ENCODE results near the gene SPON2.

The SPON2 gene

DNA sequence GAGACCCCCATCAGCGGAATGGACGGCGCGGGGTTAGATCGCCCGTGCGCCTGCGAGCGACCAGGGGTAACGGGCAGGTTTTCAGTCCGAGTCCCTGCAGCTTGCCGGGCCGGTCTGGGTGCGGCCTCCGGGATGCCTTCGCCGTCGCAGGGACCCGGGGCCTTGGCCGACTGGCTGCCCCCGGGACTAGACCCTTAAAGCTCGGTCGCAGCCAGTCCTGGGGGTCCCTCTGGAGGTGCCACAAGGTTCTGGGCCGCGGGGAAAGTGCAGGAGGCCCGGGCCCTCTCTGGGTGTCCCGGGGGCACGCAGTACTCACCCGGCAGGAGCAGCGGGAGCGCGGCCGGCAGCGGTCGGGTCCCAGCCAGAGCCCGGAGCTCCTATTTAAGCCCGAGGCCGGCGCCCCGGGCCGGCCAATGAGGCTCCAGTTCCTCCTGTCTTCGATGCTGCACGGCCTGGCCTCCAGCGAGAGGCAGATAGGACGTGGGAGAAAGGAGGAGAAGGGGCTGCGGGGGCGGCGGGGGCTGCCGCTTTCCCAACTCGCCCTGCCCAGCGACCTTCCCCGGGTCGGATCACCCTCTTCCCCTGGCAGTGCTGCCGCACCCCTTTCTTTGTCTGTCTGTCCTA lies at the start of gene SPON2:
Gene SPON2, minus strand, starts transcription at position 356 of the 624 bp plus-strand sequence.
- no peak for DNase-seq (ENCODE audit: extremely low read depth in 1 of 2, low read depth in 1 of 2)

DNA sequence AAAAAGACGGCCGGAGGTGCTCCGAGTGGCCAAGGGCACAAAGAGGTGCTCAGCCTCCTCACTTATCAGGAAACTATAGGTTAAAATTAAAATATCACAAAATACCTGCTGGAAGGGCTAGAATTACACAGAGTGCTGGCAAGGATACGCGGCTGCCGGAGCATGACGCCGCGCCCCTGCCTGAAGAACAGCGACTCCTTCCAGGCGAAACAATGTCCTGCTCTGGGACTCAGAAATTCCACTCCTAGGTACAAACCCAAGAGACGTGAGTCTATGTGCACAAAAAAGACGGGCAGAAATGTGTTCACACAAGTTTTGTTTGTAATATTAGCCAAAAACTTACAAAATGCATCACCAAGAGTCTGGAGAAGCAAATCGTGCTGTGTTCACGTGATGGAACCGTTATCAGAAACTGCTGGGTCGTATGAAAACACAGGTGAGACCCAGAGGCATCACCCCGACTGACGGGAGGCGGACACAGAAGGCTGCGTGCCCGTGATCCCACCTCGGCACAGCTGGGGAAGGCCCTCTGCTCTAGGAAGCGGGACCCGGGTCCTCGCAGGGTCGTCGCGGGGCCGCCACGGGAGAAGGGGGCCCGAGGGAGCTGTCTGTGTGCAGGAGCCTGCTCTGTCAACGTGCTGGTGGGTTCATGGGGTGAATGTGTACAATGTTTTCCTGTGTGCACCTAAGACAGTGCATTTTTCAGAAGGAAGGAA lies 48.9 kb upstream of the SPON2 start:
- DNase-seq (ENCODE audit: extremely low read depth in 1 of 2, low read depth in 1 of 2), result no peak

DNA sequence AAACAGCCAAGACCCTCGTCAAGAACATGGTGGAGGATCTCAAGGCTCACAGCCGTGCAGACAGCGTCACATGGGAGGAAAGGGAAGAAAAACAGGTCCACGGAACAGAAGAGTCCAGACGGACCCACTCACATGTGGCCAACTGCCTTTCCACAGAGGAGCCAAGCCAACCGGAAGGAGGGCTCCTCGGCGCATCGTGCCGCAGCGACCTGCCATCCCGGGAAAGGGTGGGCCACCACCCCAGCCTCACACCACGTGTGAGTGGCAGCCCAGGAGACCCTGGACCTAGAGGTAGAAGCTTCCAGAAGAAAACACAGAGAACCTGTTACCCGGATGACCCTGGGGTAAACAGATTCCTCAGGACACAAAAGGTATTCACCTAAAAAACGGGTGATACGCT lies 48.2 kb upstream of the SPON2 start:
- DNase-seq (ENCODE audit: extremely low read depth in 1 of 2, low read depth in 1 of 2), result no peak

DNA sequence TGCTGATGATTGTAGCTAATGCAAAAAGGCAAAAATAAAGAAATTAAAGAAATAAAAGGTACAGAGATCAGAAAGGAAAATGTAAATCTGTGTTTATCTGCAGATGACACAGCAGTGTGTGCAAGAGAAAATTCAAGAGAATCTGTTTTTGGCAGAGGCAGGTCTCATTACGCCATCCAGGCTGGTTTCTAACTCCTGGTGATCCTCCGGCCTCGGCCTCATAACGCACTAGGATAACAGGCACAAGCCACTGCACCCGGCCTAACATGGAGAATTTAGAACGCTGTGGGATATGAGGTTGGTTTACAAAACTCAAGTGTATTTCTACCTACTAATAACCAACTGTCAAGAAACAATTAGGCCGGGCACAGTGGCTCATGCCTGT lies 47.2 kb upstream of the SPON2 start:
- DNase-seq (ENCODE audit: extremely low read depth in 1 of 2, low read depth in 1 of 2), result no peak

DNA sequence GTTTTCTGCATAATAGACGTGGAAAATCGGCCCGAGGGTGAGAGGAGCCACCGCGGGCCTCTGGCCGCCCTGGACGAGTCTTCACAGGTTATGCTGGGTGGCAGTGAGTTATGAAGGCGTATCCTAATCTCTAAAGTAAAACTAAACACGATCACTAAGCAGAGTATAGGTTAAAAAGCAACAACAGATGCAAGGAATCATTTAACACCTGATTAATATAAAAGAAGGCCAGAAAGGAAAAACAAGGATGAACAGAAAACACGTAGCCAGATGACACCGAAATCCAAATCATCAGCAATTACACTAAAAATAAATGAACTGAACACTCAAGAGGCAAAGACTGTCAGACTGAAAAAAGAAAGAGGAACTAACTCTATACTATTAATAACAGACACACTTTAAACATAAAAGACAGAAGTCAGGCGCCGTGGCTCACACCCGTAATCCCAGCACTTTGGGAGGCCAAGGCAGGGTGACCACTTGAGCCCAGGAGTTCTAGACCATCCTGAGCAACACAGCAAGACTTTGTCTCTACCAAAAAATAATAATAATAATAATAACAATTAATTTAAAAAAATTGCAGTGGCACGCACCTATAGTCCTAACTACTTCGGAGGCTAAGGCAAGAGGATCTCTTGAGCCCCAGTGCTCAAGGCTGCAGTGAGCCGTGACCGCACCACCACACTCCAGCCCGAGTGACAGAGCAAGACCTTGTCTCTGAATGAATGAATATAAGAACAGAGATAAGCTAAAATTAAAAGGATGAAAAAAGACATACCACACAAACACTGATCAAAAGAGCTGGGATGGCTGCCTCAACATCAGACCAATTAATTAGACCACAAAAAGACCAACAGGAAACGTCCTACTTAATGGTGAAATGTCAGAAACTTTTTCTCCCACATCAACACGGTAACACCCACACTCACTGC lies 46.5 kb upstream of the SPON2 start:
- DNase-seq (ENCODE audit: extremely low read depth in 1 of 2, low read depth in 1 of 2), result no peak

DNA sequence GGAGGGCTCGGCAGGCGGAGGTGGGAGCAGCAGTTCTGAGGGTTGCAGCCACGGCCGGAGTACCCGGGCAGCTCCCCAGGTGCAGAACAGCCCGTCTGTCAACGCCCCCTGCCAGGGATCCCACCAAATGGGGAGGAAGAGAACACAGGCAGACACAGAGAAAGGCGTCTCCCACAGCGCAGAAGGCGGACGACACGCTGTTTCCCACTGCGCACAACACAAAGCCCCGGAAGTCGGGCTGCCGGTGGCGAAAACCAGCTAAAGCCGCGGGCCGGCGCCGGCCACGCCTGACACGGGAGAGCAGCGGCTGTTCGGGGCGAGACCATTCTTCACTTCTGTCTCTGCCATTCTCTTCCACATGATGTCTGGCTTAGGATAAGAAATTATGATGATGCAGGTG lies 45.0 kb upstream of the SPON2 start:
- DNase-seq (ENCODE audit: extremely low read depth in 1 of 2, low read depth in 1 of 2), result no peak

DNA sequence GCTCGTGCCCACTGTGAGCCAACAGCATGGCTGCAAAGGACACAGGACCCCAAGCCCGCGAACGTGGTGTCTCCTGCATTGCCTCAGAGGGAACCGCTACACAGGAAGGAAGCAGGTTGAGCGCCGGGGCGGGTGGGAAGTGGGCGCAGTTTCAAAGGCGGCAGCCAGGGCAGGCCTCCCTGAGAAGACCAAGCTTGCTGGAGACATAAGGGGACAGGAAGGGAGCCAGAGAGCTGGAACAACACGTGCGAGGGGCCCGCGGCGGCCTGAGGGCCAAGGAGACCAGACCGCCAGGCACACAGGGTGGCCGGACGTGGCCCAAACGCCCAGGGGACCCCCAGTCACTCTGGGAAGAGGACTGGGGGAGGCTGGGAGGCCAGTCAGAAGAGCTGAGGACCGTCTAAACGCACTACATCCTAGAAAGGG lies 44.5 kb upstream of the SPON2 start:
- DNase-seq (ENCODE audit: extremely low read depth in 1 of 2, low read depth in 1 of 2), result peak; percentile 40 to 48

DNA sequence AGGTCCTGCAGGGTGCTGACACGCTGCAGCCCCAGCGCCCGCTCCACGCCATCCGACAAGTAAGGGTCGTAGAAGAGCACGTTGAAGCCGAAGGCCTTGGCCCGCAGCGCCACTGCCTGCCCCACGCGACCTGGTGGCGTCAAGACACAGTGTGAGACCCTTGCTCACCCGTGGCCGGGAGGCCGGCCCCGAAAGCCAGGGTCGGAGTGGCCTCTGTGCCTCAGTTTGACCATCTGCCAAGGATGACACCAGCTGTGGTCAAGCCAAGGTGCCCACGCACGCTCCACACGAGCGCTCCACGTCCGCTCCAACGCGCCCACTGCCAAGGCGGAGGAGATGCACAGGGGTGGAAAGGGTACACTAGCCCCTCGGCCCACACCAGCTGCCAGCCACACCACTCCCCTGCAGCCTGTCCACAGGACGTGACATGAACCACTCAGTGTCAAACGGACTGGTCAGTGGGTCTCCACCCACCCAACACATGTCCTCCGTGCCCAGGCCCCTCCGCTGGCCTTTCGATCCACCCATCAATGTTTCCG lies 43.8 kb upstream of the SPON2 start:
- no peak for DNase-seq (ENCODE audit: extremely low read depth in 1 of 2, low read depth in 1 of 2)

DNA sequence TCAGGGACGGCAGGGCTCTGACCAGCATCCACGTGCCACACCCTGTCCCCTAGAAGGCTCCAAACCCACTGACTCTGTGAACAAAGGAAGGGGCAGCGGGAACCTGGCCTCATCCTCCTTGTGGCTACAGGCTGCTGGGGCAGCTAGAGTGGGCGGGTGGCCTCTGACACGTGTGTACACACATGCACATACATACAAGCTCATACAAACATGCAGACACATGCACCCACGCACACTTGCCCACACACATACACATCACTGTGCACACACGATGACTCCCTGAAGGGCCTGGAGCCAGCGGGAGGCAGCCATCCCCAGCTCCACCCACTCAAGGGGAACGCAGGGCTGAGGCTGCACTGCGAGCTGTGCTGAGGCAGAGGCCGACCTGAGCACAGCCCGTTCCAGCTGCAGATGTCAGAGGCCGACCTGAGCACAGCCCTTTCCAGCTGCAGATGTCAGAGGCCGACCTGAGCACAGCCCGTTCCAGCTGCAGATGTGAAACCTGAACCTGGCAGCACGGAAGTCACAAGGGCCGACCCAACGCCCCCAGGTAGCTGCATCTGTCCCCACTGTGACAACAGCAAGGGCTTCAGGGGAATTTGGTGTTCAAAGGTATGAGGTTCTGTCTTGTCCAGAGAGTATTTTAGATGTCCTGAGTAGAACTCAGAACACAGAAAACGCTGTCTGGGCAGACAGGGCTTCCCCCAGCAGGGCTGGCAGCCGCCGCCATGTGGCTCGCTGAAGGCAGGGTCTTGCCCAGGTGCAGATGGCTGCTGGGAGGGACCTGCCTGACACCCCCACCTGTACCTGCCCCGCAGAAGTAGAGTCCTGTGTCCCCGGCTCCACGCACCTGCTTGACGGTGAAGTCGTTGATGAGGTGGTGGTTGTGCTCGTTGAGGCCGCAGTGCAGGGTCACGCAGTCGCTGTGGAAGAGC lies 43.0 kb upstream of the SPON2 start:
- DNase-seq (ENCODE audit: extremely low read depth in 1 of 2, low read depth in 1 of 2), result no peak

DNA sequence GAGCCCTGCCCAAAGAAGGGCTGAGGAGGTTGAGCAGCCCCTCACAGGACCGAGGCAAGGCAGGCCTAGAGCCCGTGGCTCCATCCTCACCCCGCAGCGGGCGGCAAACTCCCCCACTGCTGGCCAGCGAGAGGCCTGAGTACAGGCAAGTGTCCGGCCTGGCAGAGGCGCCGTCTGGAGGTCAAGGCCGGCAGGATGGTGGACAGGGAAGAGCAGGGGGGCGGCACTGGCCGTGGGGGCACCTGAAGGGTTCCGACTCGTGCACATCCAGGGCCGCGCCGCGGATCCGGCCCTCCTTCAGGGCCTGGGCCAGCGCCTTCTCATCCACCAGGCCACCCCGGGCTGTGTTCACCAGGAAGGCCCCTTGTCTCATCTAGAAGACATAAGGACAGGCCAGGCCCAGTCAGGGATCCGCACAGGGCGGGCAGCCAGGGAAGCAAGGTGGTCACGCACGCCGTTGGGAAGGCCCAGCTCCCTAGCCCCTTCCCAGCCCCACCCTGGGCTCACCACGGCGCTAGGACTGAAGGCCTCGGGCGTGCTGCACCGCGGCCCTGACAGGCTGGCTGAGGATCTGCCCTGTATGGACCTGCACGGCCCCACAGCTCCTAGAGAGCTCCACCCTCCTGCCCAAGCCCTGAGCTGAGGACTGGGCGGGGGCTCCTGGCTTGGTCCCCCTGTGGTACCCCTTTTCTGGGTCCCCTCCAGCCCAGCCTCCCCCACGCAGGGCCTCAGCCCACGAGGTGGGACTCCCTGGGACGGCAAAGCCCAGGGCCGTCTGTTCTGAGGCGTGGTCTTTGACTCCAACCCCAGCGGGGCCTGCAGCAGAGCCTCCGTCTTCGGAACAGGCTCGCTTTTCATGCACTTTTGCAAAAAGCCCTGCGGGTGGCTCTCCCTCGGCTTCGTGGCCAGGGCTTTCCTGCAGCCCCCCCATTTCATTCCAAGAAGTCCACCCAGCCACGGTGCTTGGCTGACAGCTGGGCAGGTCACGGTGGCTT lies 42.0 kb upstream of the SPON2 start:
- no peak for DNase-seq (ENCODE audit: extremely low read depth in 1 of 2, low read depth in 1 of 2)

DNA sequence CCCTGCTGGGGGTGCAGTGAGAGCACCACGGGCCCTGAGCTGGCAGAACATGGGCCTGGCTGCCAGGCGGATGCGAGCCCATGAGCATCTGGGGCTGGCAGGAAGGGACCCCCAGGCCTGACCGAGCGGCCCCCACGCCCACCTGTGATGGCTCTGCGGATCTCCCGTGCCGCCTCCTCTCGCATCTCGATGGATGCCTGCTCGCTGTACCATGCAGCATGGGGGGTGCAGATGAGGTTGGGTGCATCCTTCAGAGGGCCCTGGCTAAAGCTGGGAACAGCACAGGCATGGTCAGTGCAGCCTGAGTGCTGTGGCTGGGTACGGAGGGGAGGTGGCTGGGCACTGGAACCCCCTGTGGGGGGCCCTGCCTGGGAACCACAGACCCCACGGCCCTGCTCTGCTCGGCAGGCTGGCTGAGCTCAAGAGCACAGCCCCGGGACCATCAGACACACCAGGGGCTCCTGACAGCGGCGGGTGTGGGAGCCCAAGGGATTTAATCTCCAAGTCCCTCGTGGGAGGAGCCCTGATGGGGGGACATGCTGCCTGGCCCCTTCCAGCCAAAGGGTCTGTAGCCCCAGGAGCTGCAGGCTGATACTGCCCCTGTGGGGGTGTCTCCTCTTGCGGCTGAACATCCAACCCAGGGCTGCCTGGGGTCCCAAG lies 41.1 kb upstream of the SPON2 start:
- no peak for DNase-seq (ENCODE audit: extremely low read depth in 1 of 2, low read depth in 1 of 2)

DNA sequence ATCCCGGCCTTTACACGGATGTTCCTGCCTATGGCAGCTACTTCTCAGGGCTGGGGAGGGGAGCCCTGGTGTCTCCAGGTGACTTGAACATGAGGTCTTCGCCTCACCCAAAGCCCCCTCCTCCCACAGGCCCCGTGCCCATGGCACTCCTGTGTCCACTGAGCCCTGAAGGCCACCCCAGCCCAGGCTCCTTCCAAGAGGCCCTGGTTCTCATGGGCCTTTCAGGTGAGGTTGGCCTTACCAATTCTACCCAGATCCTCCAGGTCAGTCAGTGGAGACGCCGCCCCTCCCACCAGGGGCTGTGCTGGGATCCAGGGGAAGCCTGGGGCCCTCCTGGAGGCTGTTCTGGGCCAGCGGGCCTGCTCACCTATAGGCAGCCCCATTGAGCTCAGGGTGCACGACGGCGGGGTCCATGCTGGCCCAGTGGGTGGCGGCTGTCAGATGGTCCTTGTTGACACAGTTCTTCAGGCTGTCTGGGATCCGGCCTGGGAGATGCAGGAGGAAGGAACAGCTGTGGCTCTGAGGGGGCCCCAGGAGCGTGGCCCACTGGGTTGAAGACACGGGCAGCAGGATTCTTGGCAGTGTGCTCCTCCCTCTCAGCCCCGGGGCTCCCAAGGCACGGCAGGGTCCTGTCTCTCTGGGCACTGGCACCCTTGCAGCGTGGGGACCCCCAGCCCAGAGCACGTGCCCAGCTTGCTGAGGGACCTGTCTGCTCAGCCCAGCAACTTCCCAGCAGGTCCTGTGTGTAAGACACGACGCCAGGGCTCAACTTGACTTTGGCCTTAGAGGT lies 40.4 kb upstream of the SPON2 start:
- DNase-seq (ENCODE audit: extremely low read depth in 1 of 2, low read depth in 1 of 2), result no peak

DNA sequence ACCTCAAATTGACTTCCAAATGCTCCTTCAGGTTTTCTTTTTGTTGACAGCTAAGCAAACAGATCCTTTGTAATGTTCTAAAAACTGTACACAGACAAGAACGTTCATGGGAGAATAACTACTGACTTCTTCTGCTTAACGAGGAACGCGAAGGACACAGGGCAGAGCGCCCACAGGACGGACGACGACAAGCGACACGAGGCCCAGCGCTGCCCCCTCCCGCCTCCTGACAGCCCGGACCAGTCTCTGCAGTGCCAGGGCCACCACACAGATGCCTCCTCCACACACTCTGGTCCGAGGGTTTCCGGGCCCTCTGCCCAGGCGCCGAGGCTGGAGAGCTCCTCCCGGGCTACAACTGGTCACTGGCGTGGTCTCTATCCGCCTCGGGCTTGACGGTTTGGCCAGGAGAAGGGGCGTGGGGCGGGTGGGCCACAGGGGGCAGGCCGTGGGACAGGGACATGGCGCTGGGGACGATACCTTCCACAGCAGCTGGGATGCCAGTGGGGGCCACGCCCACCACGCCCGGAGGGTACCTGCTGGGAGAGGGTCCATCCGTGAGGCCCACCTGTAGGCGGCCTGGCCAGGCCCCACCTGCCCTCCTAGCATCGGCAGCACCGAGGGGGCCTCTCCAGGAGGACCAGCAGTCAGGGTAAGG lies 39.6 kb upstream of the SPON2 start:
- DNase-seq (ENCODE audit: extremely low read depth in 1 of 2, low read depth in 1 of 2), result no peak

DNA sequence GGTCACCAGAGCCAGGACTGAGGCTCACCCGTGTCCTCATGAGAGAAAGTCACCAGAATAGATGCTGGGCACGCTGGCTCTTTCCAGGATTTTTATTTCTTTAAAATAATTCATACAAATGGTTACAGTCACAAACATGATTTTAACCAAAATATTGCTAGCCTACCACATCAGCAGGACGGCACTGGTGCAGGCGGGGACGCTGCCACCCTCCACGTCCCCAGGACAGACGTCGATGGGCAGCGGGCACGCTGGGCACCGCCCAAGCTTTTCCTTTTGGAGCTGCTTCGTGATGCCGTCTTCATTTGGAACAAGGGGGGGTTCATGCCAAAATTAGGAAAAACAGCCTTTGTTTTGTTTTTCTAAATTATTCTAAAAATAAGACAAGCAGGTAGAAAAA lies 39.0 kb upstream of the SPON2 start:
- DNase-seq (ENCODE audit: extremely low read depth in 1 of 2, low read depth in 1 of 2), result no peak

DNA sequence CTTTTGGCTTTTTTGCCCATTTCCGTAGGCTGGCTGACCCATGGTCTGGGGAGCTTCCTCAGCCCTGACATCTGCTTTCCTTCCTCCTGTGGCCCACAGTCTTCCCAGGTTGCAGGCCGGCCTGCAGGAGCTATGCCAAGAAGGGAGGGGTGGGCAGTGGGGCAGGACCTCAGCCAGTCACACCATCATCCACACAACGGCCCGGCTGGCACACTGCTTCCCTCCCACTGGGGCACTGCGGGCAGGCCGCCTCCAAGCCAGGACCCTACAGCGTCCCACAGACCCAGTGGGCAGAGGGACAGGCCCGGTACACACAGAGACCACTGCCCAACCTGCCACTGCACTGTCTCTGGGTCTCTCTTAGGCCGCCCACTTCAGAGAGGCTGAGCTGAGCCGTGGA lies 38.6 kb upstream of the SPON2 start:
- no peak for DNase-seq (ENCODE audit: extremely low read depth in 1 of 2, low read depth in 1 of 2)

DNA sequence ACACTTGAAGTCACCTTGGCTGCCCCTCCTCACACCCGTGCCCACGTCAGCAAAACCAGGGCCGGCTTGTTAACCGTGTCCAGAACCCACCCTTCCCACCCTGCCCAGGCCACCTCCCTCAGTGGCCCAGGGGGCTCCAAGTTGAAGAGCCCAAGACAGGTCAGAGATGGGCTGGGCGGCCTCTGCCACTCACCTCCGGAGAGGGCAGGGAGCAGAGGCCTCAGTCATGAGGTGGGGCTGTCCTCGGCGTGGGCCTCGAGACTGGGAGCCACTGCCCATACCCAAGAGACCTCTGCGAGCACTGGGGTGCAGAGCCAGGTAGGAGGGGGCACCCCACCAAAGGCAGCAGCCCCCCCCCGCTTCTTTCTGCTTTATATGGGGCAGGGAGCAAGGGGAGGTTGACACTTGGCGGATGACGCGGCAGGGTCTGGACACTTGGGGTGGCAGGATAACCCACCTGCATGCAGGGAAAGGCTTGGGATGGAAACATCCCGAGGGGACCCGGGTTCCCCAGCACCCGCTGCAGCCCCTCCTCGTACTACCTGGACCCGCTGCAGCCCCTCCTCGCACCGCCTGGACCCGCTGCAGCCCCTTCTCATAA lies 38.0 kb upstream of the SPON2 start:
- DNase-seq (ENCODE audit: extremely low read depth in 1 of 2, low read depth in 1 of 2), result no peak

DNA sequence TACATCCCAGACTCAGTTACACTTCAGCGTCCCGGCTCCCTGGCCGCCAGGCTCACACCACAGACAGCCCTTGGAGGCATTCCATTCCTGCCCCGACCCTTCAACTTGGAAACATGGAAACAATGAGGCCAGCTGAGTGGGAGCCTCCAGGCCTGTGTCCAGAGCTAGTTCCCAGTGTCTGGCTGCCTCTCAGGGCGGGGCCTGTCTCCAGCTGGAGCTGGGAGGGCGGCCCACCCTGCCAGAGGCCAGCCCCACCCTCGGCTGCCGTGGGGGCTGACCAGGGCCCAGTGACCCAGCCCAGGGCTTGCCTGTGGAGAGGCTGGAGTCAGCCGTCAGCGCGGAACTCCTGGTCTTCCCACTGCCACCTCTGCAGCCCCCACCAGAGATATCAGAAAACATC lies 37.4 kb upstream of the SPON2 start:
- DNase-seq (ENCODE audit: extremely low read depth in 1 of 2, low read depth in 1 of 2), result no peak
